Measurements from ENCODE around the gene IFIT1B. TPM values are rescaled to one million over a fixed set of nuclear protein-coding genes. Genes with fewer than 3 reads are reported as not detected.

The IFIT1B gene
- total RNA-seq, 1 experiment from 2014 or later, result not detected

DNA sequence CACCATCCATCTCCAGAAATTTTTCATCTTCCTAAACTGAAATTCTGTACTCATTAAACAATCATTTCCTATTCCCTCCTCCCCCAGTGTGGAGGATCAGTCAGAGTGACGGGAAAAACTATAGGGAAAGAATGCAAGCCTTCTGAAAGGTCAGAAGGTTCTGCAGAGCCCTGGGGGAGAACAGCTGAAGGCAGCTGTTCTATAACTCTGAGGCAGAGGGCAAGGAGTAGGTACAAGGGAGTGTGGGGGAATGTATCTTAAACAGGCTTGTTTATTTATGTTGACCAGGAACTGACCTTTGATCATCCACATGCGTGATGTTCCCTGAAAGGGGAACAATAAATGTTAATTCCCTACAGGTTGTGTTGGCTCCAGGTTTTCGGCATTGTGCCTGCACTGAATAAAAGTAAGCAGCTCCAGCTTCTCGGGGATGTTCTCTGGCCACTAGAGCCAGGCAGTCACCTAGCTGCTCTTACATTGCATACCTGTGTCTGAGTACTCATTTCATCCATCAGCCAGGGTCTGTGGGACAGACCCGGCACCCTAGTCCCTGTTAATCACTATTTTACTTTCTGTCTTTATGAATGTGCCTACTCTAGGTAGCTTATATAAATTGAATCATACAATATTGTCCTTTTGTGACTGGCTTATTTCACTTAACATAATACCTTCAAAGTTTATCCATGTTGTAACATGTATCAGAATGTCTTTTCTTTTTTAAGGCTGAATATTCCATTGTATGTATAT, 20.3 kb downstream of the IFIT1B start:
- no peak for DNase-seq (ENCODE audit: low read depth, low spot score)
- Histone ChIP-seq H3K4me3 (replicated peaks in 1 of 2; ENCODE audit: low read depth in 1 of 2, low read length in 2 of 2) (no peak overlapping the region), H3K4me1 (ENCODE audit: control insufficient read depth in 1 of 2, insufficient read depth in 2 of 2, low read length in 2 of 2) (peaks cover 0 to under 1% of the 10 kb centered on the region in 2 experiments; a peak in 2 of 4 replicates), H3K27ac (ENCODE audit: low read depth, low read length) (no peak overlapping the region), H3K9me2 (ENCODE audit: insufficient read depth) (no peaks in the 10 kb centered on the region), H3K27me3 (ENCODE audit: insufficient read depth, low read length) (no peaks in the 10 kb centered on the region), H3K4me2 (ENCODE audit: low read length) (no peak overlapping the region), H3K9me3 (ENCODE audit: control insufficient read depth in 1 of 2, insufficient read depth in 1 of 2, low read depth in 1 of 2, low read length in 2 of 2) (no peaks in the 10 kb centered on the region), H3K9ac (ENCODE audit: low read length) (no peak overlapping the region), H2AFZ (ENCODE audit: low read depth, low read length, poor library complexity, severe bottlenecking) (no peak overlapping the region), H3K79me2 (ENCODE audit: insufficient read depth, low read length) (no peaks in the 10 kb centered on the region), H3K36me3 (ENCODE audit: control insufficient read depth in 1 of 2, insufficient read depth in 2 of 2, low read length in 2 of 2) (no peaks in the 10 kb centered on the region), H4K20me1 (ENCODE audit: insufficient read depth) (no peaks in the 10 kb centered on the region)
- no peak for ATAC-seq
- TF ChIP-seq CEBPB (IDR thresholded peaks at IDR 0.05; ENCODE audit: low read depth) (no peak), ZFX (IDR thresholded peaks at IDR 0.05) (no peak), FOSL1 (IDR thresholded peaks at IDR 0.05; ENCODE audit: low read depth) (no peak), RAD21 (IDR thresholded peaks at IDR 0.05; ENCODE audit: low read depth) (no peak), SRF (IDR thresholded peaks at IDR 0.05; ENCODE audit: low read depth) (no peak), SIN3A (IDR thresholded peaks at IDR 0.05; ENCODE audit: low read depth) (no peak), SP1 (IDR thresholded peaks at IDR 0.05; ENCODE audit: low read depth) (no peak), CBX3 (IDR thresholded peaks at IDR 0.05; ENCODE audit: low read depth) (no peak), EZH2 (IDR thresholded peaks at IDR 0.05) (no peak)
- TF ChIP-seq, protein P1, sequence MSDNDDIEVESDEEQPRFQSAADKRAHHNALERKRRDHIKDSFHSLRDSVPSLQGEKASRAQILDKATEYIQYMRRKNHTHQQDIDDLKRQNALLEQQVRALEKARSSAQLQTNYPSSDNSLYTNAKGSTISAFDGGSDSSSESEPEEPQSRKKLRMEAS (IDR thresholded peaks at IDR 0.05), result no peak
- TF ChIP-seq, protein P2, sequence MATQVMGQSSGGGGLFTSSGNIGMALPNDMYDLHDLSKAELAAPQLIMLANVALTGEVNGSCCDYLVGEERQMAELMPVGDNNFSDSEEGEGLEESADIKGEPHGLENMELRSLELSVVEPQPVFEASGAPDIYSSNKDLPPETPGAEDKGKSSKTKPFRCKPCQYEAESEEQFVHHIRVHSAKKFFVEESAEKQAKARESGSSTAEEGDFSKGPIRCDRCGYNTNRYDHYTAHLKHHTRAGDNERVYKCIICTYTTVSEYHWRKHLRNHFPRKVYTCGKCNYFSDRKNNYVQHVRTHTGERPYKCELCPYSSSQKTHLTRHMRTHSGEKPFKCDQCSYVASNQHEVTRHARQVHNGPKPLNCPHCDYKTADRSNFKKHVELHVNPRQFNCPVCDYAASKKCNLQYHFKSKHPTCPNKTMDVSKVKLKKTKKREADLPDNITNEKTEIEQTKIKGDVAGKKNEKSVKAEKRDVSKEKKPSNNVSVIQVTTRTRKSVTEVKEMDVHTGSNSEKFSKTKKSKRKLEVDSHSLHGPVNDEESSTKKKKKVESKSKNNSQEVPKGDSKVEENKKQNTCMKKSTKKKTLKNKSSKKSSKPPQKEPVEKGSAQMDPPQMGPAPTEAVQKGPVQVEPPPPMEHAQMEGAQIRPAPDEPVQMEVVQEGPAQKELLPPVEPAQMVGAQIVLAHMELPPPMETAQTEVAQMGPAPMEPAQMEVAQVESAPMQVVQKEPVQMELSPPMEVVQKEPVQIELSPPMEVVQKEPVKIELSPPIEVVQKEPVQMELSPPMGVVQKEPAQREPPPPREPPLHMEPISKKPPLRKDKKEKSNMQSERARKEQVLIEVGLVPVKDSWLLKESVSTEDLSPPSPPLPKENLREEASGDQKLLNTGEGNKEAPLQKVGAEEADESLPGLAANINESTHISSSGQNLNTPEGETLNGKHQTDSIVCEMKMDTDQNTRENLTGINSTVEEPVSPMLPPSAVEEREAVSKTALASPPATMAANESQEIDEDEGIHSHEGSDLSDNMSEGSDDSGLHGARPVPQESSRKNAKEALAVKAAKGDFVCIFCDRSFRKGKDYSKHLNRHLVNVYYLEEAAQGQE (IDR thresholded peaks at IDR 0.05; ENCODE audit: low read depth), result no peak
- TF ChIP-seq, protein P3, sequence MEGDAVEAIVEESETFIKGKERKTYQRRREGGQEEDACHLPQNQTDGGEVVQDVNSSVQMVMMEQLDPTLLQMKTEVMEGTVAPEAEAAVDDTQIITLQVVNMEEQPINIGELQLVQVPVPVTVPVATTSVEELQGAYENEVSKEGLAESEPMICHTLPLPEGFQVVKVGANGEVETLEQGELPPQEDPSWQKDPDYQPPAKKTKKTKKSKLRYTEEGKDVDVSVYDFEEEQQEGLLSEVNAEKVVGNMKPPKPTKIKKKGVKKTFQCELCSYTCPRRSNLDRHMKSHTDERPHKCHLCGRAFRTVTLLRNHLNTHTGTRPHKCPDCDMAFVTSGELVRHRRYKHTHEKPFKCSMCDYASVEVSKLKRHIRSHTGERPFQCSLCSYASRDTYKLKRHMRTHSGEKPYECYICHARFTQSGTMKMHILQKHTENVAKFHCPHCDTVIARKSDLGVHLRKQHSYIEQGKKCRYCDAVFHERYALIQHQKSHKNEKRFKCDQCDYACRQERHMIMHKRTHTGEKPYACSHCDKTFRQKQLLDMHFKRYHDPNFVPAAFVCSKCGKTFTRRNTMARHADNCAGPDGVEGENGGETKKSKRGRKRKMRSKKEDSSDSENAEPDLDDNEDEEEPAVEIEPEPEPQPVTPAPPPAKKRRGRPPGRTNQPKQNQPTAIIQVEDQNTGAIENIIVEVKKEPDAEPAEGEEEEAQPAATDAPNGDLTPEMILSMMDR (IDR thresholded peaks at IDR 0.05 in 2 of 3, conservative IDR thresholded peaks at IDR 0.05 in 1 of 3; ENCODE audit: borderline replicate concordance in 1 of 3, insufficient read depth in 1 of 3, low read depth in 2 of 3, low read length in 2 of 3), result no peak
- BruUV-seq (replicated peaks), result no TSS peak
- RAD21 ChIA-PET (ENCODE audit: low non-redundant PET in 1 of 2, low total read pairs in 2 of 2, uncharacterized antibody in 2 of 2, unreplicated experiment in 2 of 2), result no interaction called here
- POLR2A ChIA-PET, result no interaction called here
- CTCF ChIA-PET, result no interaction called here
- intact Hi-C loops (cut with micrococcal nuclease), result no loop called here

All from HCT116 (cell line).